GM23338 (cell line): ENCODE measurements around the gene LRCH3. TPM values are rescaled to one million over a fixed set of nuclear protein-coding genes. Genes with fewer than 3 reads are reported as not detected.

ENCODE experiments used
- ATAC-seq: fragments of 200-7000 bp; cut with Tn5 transposase; 3 replicates; pipeline ENCODE4 v1.9.1; 2020
- DNase-seq: peaks from one replicate; pipeline ENCODE4 v3.0.0-alpha.2; 2015; ENCODE audit warnings: low spot score
- H2AFZ ChIP-seq: fragments of 200-600 bp; sonication (generic); 2 replicates; pipeline ENCODE4 v1.8.0; 2016; ENCODE audit warnings: antibody characterized with exemption, mild to moderate bottlenecking, moderate library complexity
- H3F3A ChIP-seq: fragments of 200-600 bp; sonication (generic); replicated peaks from 2 replicates; pipeline ENCODE4 v1.8.0; 2017; ENCODE audit warnings: antibody characterized with exemption, mixed run types, low read depth
- H3K27ac ChIP-seq: fragments of 200-600 bp; sonication (generic); 2 replicates; pipeline ENCODE4 v1.6.1; 2016; ENCODE audit warnings: low read depth
- H3K27me3 ChIP-seq: fragments of 200-600 bp; sonication (generic); 2 replicates; pipeline ENCODE4 v1.8.0; 2016; ENCODE audit warnings: mild to moderate bottlenecking, mixed run types, moderate library complexity; ENCODE audit not compliant: insufficient read depth
- H3K36me3 ChIP-seq: fragments of 200-600 bp; sonication (generic); 2 replicates; pipeline ENCODE4 v1.8.0; 2016; ENCODE audit warnings: mild to moderate bottlenecking; ENCODE audit not compliant: insufficient read depth
- H3K4me1 ChIP-seq: fragments of 200-600 bp; sonication (generic); 2 replicates; pipeline ENCODE4 v1.8.0; 2016; ENCODE audit warnings: mild to moderate bottlenecking, moderate library complexity; ENCODE audit not compliant: insufficient read depth
- H3K4me2 ChIP-seq: fragments of 200-600 bp; sonication (generic); 2 replicates; pipeline ENCODE4 v1.7.1; 2017; ENCODE audit warnings: mixed run types
- H3K4me3 ChIP-seq: fragments of 200-600 bp; sonication (generic); 2 replicates; pipeline ENCODE4 v1.6.1; 2016; ENCODE audit warnings: mixed run types
- H3K79me2 ChIP-seq: fragments of 200-600 bp; sonication (generic); replicated peaks from 2 replicates; pipeline ENCODE4 v1.8.0; 2017; ENCODE audit warnings: mild to moderate bottlenecking; ENCODE audit not compliant: insufficient read depth
- H3K9me2 ChIP-seq: fragments of 200-600 bp; sonication (generic); 2 replicates; pipeline ENCODE4 v1.8.0; 2017; ENCODE audit not compliant: insufficient read depth
- H4K20me1 ChIP-seq: fragments of 200-600 bp; sonication (generic); replicated peaks from 2 replicates; pipeline ENCODE4 v1.8.0; 2017; ENCODE audit warnings: mild to moderate bottlenecking; ENCODE audit not compliant: insufficient read depth
- H3K27ac Mint-ChIP-seq: 2 replicates; pipeline ENCODE4 v1.8.0; 2020; ENCODE audit warnings: inconsistent platforms, mild to moderate bottlenecking, moderate library complexity, mixed read lengths
- H3K27me3 Mint-ChIP-seq: 3 replicates; pipeline ENCODE4 v1.8.0; 2022; ENCODE audit warnings: low read depth, mild to moderate bottlenecking, moderate library complexity, mixed read lengths, inconsistent platforms; ENCODE audit not compliant: insufficient read depth, poor library complexity
- H3K36me3 Mint-ChIP-seq: 3 replicates; pipeline ENCODE4 v1.8.0; 2021; ENCODE audit warnings: low read depth, mild to moderate bottlenecking, inconsistent platforms, moderate library complexity, mixed read lengths
- H3K4me1 Mint-ChIP-seq: 3 replicates; pipeline ENCODE4 v1.8.0; 2020; ENCODE audit warnings: mild to moderate bottlenecking, inconsistent platforms, mixed read lengths
- H3K4me3 Mint-ChIP-seq: 3 replicates; pipeline ENCODE4 v1.8.0; 2021; ENCODE audit warnings: moderate library complexity, mild to moderate bottlenecking, inconsistent platforms, mixed read lengths
- H3K9me3 Mint-ChIP-seq: 3 replicates; pipeline ENCODE4 v1.8.0; 2020; ENCODE audit warnings: moderate library complexity, mild to moderate bottlenecking, inconsistent platforms, mixed read lengths
- CREB1 ChIP-seq: fragments of 250-450 bp; sonication (Bioruptor Pico); IDR thresholded peaks from 2 replicates; pipeline ENCODE4 v1.5.0; 2020; ENCODE audit warnings: low read depth, mild to moderate bottlenecking, moderate library complexity
- EZH2 ChIP-seq: fragments of 200-600 bp; sonication (generic); IDR thresholded peaks from one replicate; pipeline ENCODE4 v1.8.0; 2017; ENCODE audit warnings: antibody characterized with exemption, mild to moderate bottlenecking, low read depth; ENCODE audit not compliant: unreplicated experiment
- EZH2phosphoT487 ChIP-seq: fragments of 200-600 bp; sonication (generic); IDR thresholded peaks from one replicate; pipeline ENCODE4 v1.8.1; 2018; ENCODE audit warnings: antibody characterized with exemption; ENCODE audit not compliant: unreplicated experiment
- JUNB ChIP-seq: IDR thresholded peaks from one replicate; pipeline ENCODE4 v1.6.1; 2016; ENCODE audit warnings: antibody characterized with exemption; ENCODE audit not compliant: unreplicated experiment
- NANOG ChIP-seq: IDR thresholded peaks from 2 replicates; pipeline ENCODE4 v1.6.1; 2016; ENCODE audit warnings: antibody characterized with exemption, borderline replicate concordance
- POLR2AphosphoS5 ChIP-seq: IDR thresholded peaks from 2 replicates; pipeline ENCODE4 v1.6.1; 2016; ENCODE audit warnings: antibody characterized with exemption, low read depth
- STAT1 ChIP-seq: IDR thresholded peaks from one replicate; pipeline ENCODE4 v1.6.1; 2016; ENCODE audit warnings: antibody characterized with exemption; ENCODE audit not compliant: unreplicated experiment
- ZNF114 ChIP-seq: fragments of 250-450 bp; sonication (Bioruptor Pico); IDR thresholded peaks from 2 replicates; pipeline ENCODE4 v1.5.0; 2020; ENCODE audit warnings: mild to moderate bottlenecking, moderate library complexity
- ZNF331 ChIP-seq: fragments of 250-450 bp; sonication (Bioruptor Pico); IDR thresholded peaks from 2 replicates; pipeline ENCODE4 v1.5.0; 2020; ENCODE audit warnings: low read depth, mild to moderate bottlenecking, moderate library complexity
- polyA plus RNA-seq: library from polyadenylated mRNA; unstranded; fragments of >200 nt; fragmentation: Nextera tagmentation; extraction: Ambion mirVana; gene quantifications from 2 replicates; pipeline ENCODE4 v1.2.1, GENCODE V29; 2016
- total RNA-seq: library from RNA; depleted of rRNA; stranded (reverse); fragments of >200 nt; shearing (Covaris generic); gene quantifications from 2 replicates; pipeline ENCODE4 v1.2.3, GENCODE V29; 2014
- TF ChIP-seq, protein P1 (sequence below): fragments of 250-450 bp; sonication (Bioruptor Pico); IDR thresholded peaks from 2 replicates; pipeline ENCODE4 v1.5.0; 2020; ENCODE audit warnings: mild to moderate bottlenecking, moderate library complexity
- TF ChIP-seq, protein P2 (sequence below), 2 experiments: fragments of 200-600 bp in 1 of 2; sonication (generic) in 1 of 2; conservative IDR thresholded peaks; 2 replicates each; pipeline versions ENCODE4 v1.5.1 to v1.6.1; 2016 to 2017; ENCODE audit warnings: antibody characterized with exemption in 2 of 2, low read depth in 2 of 2, mild to moderate bottlenecking in 2 of 2, moderate library complexity in 1 of 2
- TF ChIP-seq, protein P3 (sequence below): IDR thresholded peaks from one replicate; pipeline ENCODE4 v1.6.1; 2018; ENCODE audit warnings: antibody characterized with exemption; ENCODE audit not compliant: unreplicated experiment
- TF ChIP-seq, protein P4 (sequence below): IDR thresholded peaks from 2 replicates; pipeline ENCODE4 v1.6.1; 2016; ENCODE audit warnings: antibody characterized with exemption

The LRCH3 gene
- total and polyA plus RNA-seq, 2 experiments from 2014 or later = 22.9 to 60.0 TPM

DNA sequence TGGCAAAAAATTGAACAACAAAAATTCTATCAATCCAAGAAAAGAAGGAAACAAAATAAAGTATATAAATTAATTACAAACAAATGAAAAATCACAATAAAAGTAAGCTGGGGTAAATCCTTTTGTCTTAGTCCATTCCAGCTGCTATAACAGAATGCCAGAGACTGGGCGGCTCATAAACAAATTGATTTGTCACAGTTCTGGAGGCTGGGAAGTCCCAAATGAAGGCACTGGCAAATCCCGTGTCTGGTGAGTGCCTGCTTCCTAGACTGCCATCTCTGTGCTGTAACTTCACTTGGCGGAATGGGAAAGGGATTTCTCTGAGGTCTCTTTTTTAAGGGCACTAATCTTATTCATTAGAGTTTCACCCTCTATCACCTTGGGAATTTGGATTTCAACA is 105.4 kb downstream of the LRCH3 start:
- Mint-ChIP-seq H3K36me3 (peaks cover 5% of the 10 kb centered on the region; the same call in 2 of the 3 replicates), H3K27me3 (peaks cover 7% of the 10 kb centered on the region), H3K4me1 (peaks cover 11% of the 10 kb centered on the region), H3K27ac (no peak overlapping the region), H3K9me3 (no peaks in the 10 kb centered on the region; the same call in 2 of the 3 replicates), H3K4me3 (no peak overlapping the region)
- Histone ChIP-seq H3K9me2 (no peaks in the 10 kb centered on the region), H3K4me1 (0 out of 2 replicates have a peak, but pooled peaks cover 4% of the 10 kb centered on the region), H2AFZ (no peak overlapping the region), H3K27me3 (no peaks in the 10 kb centered on the region), H3F3A (no peaks in the 10 kb centered on the region), H4K20me1 (no peaks in the 10 kb centered on the region), H3K4me2 (no peak overlapping the region), H3K27ac (no peak overlapping the region), H3K79me2 (no peaks in the 10 kb centered on the region), H3K36me3 (no peaks in the 10 kb centered on the region), H3K4me3 (no peak overlapping the region)
- DNase-seq (no peak), ATAC-seq (no peak)
- TF ChIP-seq CREB1 (no peak), EZH2 (no peak), POLR2AphosphoS5 (no peak), NANOG (no peak), STAT1 (no peak), ZNF114 (CRISPR knock-in tag) (no peak), EZH2phosphoT487 (no peak), JUNB (no peak), ZNF331 (no peak)
- TF ChIP-seq, protein P1, sequence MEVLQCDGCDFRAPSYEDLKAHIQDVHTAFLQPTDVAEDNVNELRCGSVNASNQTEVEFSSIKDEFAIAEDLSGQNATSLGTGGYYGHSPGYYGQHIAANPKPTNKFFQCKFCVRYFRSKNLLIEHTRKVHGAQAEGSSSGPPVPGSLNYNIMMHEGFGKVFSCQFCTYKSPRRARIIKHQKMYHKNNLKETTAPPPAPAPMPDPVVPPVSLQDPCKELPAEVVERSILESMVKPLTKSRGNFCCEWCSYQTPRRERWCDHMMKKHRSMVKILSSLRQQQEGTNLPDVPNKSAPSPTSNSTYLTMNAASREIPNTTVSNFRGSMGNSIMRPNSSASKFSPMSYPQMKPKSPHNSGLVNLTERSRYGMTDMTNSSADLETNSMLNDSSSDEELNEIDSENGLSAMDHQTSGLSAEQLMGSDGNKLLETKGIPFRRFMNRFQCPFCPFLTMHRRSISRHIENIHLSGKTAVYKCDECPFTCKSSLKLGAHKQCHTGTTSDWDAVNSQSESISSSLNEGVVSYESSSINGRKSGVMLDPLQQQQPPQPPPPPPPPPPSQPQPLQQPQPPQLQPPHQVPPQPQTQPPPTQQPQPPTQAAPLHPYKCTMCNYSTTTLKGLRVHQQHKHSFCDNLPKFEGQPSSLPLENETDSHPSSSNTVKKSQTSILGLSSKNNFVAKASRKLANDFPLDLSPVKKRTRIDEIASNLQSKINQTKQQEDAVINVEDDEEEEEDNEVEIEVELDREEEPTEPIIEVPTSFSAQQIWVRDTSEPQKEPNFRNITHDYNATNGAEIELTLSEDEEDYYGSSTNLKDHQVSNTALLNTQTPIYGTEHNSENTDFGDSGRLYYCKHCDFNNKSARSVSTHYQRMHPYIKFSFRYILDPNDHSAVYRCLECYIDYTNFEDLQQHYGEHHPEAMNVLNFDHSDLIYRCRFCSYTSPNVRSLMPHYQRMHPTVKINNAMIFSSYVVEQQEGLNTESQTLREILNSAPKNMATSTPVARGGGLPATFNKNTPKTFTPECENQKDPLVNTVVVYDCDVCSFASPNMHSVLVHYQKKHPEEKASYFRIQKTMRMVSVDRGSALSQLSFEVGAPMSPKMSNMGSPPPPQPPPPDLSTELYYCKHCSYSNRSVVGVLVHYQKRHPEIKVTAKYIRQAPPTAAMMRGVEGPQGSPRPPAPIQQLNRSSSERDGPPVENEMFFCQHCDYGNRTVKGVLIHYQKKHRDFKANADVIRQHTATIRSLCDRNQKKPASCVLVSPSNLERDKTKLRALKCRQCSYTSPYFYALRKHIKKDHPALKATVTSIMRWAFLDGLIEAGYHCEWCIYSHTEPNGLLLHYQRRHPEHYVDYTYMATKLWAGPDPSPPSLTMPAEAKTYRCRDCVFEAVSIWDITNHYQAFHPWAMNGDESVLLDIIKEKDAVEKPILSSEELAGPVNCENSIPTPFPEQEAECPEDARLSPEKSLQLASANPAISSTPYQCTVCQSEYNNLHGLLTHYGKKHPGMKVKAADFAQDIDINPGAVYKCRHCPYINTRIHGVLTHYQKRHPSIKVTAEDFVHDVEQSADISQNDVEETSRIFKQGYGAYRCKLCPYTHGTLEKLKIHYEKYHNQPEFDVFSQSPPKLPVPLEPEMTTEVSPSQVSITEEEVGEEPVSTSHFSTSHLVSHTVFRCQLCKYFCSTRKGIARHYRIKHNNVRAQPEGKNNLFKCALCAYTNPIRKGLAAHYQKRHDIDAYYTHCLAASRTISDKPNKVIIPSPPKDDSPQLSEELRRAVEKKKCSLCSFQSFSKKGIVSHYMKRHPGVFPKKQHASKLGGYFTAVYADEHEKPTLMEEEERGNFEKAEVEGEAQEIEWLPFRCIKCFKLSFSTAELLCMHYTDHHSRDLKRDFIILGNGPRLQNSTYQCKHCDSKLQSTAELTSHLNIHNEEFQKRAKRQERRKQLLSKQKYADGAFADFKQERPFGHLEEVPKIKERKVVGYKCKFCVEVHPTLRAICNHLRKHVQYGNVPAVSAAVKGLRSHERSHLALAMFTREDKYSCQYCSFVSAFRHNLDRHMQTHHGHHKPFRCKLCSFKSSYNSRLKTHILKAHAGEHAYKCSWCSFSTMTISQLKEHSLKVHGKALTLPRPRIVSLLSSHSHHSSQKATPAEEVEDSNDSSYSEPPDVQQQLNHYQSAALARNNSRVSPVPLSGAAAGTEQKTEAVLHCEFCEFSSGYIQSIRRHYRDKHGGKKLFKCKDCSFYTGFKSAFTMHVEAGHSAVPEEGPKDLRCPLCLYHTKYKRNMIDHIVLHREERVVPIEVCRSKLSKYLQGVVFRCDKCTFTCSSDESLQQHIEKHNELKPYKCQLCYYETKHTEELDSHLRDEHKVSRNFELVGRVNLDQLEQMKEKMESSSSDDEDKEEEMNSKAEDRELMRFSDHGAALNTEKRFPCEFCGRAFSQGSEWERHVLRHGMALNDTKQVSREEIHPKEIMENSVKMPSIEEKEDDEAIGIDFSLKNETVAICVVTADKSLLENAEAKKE (CRISPR knock-in tag) = no peak
- TF ChIP-seq, protein P2, sequence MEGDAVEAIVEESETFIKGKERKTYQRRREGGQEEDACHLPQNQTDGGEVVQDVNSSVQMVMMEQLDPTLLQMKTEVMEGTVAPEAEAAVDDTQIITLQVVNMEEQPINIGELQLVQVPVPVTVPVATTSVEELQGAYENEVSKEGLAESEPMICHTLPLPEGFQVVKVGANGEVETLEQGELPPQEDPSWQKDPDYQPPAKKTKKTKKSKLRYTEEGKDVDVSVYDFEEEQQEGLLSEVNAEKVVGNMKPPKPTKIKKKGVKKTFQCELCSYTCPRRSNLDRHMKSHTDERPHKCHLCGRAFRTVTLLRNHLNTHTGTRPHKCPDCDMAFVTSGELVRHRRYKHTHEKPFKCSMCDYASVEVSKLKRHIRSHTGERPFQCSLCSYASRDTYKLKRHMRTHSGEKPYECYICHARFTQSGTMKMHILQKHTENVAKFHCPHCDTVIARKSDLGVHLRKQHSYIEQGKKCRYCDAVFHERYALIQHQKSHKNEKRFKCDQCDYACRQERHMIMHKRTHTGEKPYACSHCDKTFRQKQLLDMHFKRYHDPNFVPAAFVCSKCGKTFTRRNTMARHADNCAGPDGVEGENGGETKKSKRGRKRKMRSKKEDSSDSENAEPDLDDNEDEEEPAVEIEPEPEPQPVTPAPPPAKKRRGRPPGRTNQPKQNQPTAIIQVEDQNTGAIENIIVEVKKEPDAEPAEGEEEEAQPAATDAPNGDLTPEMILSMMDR (conservative IDR thresholded peaks at IDR 0.05; ENCODE audit: low read depth in 2 of 2) = no peak
- TF ChIP-seq, protein P3, sequence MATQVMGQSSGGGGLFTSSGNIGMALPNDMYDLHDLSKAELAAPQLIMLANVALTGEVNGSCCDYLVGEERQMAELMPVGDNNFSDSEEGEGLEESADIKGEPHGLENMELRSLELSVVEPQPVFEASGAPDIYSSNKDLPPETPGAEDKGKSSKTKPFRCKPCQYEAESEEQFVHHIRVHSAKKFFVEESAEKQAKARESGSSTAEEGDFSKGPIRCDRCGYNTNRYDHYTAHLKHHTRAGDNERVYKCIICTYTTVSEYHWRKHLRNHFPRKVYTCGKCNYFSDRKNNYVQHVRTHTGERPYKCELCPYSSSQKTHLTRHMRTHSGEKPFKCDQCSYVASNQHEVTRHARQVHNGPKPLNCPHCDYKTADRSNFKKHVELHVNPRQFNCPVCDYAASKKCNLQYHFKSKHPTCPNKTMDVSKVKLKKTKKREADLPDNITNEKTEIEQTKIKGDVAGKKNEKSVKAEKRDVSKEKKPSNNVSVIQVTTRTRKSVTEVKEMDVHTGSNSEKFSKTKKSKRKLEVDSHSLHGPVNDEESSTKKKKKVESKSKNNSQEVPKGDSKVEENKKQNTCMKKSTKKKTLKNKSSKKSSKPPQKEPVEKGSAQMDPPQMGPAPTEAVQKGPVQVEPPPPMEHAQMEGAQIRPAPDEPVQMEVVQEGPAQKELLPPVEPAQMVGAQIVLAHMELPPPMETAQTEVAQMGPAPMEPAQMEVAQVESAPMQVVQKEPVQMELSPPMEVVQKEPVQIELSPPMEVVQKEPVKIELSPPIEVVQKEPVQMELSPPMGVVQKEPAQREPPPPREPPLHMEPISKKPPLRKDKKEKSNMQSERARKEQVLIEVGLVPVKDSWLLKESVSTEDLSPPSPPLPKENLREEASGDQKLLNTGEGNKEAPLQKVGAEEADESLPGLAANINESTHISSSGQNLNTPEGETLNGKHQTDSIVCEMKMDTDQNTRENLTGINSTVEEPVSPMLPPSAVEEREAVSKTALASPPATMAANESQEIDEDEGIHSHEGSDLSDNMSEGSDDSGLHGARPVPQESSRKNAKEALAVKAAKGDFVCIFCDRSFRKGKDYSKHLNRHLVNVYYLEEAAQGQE = no peak
- TF ChIP-seq, protein P4, sequence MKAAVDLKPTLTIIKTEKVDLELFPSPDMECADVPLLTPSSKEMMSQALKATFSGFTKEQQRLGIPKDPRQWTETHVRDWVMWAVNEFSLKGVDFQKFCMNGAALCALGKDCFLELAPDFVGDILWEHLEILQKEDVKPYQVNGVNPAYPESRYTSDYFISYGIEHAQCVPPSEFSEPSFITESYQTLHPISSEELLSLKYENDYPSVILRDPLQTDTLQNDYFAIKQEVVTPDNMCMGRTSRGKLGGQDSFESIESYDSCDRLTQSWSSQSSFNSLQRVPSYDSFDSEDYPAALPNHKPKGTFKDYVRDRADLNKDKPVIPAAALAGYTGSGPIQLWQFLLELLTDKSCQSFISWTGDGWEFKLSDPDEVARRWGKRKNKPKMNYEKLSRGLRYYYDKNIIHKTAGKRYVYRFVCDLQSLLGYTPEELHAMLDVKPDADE = no peak
